Kidney epithelial cell (primary cell): ENCODE measurements around the gene NPDC1. TPM values are rescaled to one million over a fixed set of nuclear protein-coding genes. Genes with fewer than 3 reads are reported as not detected.

Source experiments
- DNase-seq: peaks from one replicate; pipeline ENCODE4 v3.0.0-alpha.2; 2010; ENCODE audit warnings: low read depth
- H3K27me3 ChIP-seq: 2 replicates; pipeline ENCODE4 v1.6.0; 2011; ENCODE audit warnings: low read length; ENCODE audit not compliant: control insufficient read depth, insufficient read depth
- H3K36me3 ChIP-seq: 2 replicates; pipeline ENCODE4 v1.5.1; 2011; ENCODE audit warnings: low read length; ENCODE audit not compliant: control insufficient read depth, insufficient read depth
- H3K4me3 ChIP-seq: 2 replicates; pipeline ENCODE4 v1.5.1; 2011; ENCODE audit warnings: low read depth, mild to moderate bottlenecking, control low read depth, low read length
- CTCF ChIP-seq: IDR thresholded peaks from 2 replicates; pipeline ENCODE4 v1.5.1; 2011; ENCODE audit warnings: mild to moderate bottlenecking, moderate library complexity, low read length, control low read depth, inconsistent platforms; ENCODE audit not compliant: insufficient read depth, poor library complexity, severe bottlenecking
- total RNA-seq: library from RNA; depleted of rRNA; stranded (reverse); fragments of >200 nt; gene quantifications from 2 replicates; pipeline ENCODE4 v1.2.3, GENCODE V29; 2015

The NPDC1 gene
- total RNA-seq, 1 donor from 2014 or later = 58.3 TPM

GRCh38 chr9:137016436-137016835, 29.5 kb downstream of the NPDC1 start:
- H3K36me3 ChIP-seq = no peaks in the 10 kb centered on the region
- no peak for DNase-seq
- H3K4me3 ChIP-seq = no peak overlapping the region
- H3K27me3 ChIP-seq = no peaks in the 10 kb centered on the region
- TF ChIP-seq CTCF = no peak

- no peak for DNase-seq
- H3K4me3 ChIP-seq = no peak overlapping the region
- no peaks in the 10 kb centered on the region for H3K36me3 ChIP-seq
- no peaks in the 10 kb centered on the region for H3K27me3 ChIP-seq
- TF ChIP-seq CTCF = no peak
Observed at GRCh38 chr9:137015976-137016375, 30.0 kb downstream of the NPDC1 start.

GRCh38 chr9:137015540-137015930, 30.4 kb downstream of the NPDC1 start:
- no peak for DNase-seq

GRCh38 chr9:137014776-137015539, 31.0 kb downstream of the NPDC1 start:
- Histone ChIP-seq H3K36me3 (no peaks in the 10 kb centered on the region), H3K27me3 (no peaks in the 10 kb centered on the region), H3K4me3 (no peak overlapping the region)
- TF ChIP-seq CTCF = no peak
- DNase-seq = no peak

More at GRCh38 chr9:137015540-137015930, 30.4 kb downstream of the NPDC1 start:
- H3K36me3 ChIP-seq = no peaks in the 10 kb centered on the region
- TF ChIP-seq CTCF = no peak
- no peaks in the 10 kb centered on the region for H3K27me3 ChIP-seq
- H3K4me3 ChIP-seq = no peak overlapping the region

- no peak for TF ChIP-seq CTCF
- Histone ChIP-seq H3K27me3 (no peaks in the 10 kb centered on the region), H3K36me3 (no peaks in the 10 kb centered on the region), H3K4me3 (no peak overlapping the region)
- no peak for DNase-seq
Observed at GRCh38 chr9:137014166-137014565, 31.8 kb downstream of the NPDC1 start.

GRCh38 chr9:137013571-137013940, 32.4 kb downstream of the NPDC1 start:
- H3K27me3 ChIP-seq = no peaks in the 10 kb centered on the region
- H3K4me3 ChIP-seq = no peak overlapping the region
- DNase-seq = no peak
- TF ChIP-seq CTCF = no peak
- H3K36me3 ChIP-seq = no peaks in the 10 kb centered on the region
